KOPT-K1 (cell line): ENCODE results near the gene MEGF11.

Experiments
- H3K27ac ChIP-seq: fragments of 200-600 bp; sonication (generic); 2 replicates; pipeline ENCODE4 v1.5.1; 2016; ENCODE audit warnings: antibody characterized with exemption, mild to moderate bottlenecking, low read depth, low read length; ENCODE audit not compliant: poor library complexity, severe bottlenecking
- H3K36me3 ChIP-seq: fragments of 200-600 bp; sonication (generic); 2 replicates; pipeline ENCODE4 v1.5.1; 2017; ENCODE audit warnings: antibody characterized with exemption, mild to moderate bottlenecking, low read length, moderate library complexity; ENCODE audit not compliant: insufficient read depth
- H3K9me3 ChIP-seq: fragments of 200-600 bp; sonication (generic); 2 replicates; pipeline ENCODE4 v1.5.1; 2017; ENCODE audit warnings: antibody characterized with exemption, low read length, mild to moderate bottlenecking; ENCODE audit not compliant: insufficient read depth, poor library complexity, severe bottlenecking

MEGF11 gene

GRCh38 chr15:66066481-66066880, 187.1 kb downstream of the MEGF11 start:
- Histone ChIP-seq H3K27ac (no peak overlapping the region), H3K36me3 (no peaks in the 10 kb centered on the region), H3K9me3 (peaks cover 8% of the 10 kb centered on the region)

- peaks cover 8% of the 10 kb centered on the region for H3K9me3 ChIP-seq
- H3K36me3 ChIP-seq: no peaks in the 10 kb centered on the region
- H3K27ac ChIP-seq: no peak overlapping the region
Measured at GRCh38 chr15:66066005-66066404, 187.5 kb downstream of the MEGF11 start.

- peaks cover 8% of the 10 kb centered on the region for H3K9me3 ChIP-seq
- no peak overlapping the region for H3K27ac ChIP-seq
- H3K36me3 ChIP-seq: no peaks in the 10 kb centered on the region
Measured at GRCh38 chr15:66065325-66065724, 188.2 kb downstream of the MEGF11 start.

GRCh38 chr15:66063147-66063546, 190.4 kb downstream of the MEGF11 start:
- no peaks in the 10 kb centered on the region for H3K36me3 ChIP-seq
- H3K9me3 ChIP-seq: peaks cover 8% of the 10 kb centered on the region
- no peak overlapping the region for H3K27ac ChIP-seq

GRCh38 chr15:66057089-66057488, 196.5 kb downstream of the MEGF11 start:
- H3K36me3 ChIP-seq: no peaks in the 10 kb centered on the region
- no peak overlapping the region for H3K27ac ChIP-seq
- peaks cover 2% of the 10 kb centered on the region for H3K9me3 ChIP-seq

GRCh38 chr15:66053991-66054390, 199.6 kb downstream of the MEGF11 start:
- Histone ChIP-seq H3K9me3 (no peaks in the 10 kb centered on the region), H3K36me3 (no peaks in the 10 kb centered on the region), H3K27ac (no peak overlapping the region)

GRCh38 chr15:66051833-66052232, 201.7 kb downstream of the MEGF11 start:
- H3K36me3 ChIP-seq: no peaks in the 10 kb centered on the region
- no peak overlapping the region for H3K27ac ChIP-seq
- H3K9me3 ChIP-seq: no peaks in the 10 kb centered on the region

- H3K36me3 ChIP-seq: no peaks in the 10 kb centered on the region
- no peak overlapping the region for H3K27ac ChIP-seq
- no peaks in the 10 kb centered on the region for H3K9me3 ChIP-seq
Measured at GRCh38 chr15:66050264-66050663, 203.3 kb downstream of the MEGF11 start.

GRCh38 chr15:66049353-66049752, 204.2 kb downstream of the MEGF11 start:
- Histone ChIP-seq H3K9me3 (no peaks in the 10 kb centered on the region), H3K27ac (no peak overlapping the region), H3K36me3 (no peaks in the 10 kb centered on the region)

GRCh38 chr15:66047321-66048024, 206.1 kb downstream of the MEGF11 start:
- H3K9me3 ChIP-seq: no peaks in the 10 kb centered on the region
- no peak overlapping the region for H3K27ac ChIP-seq
- no peaks in the 10 kb centered on the region for H3K36me3 ChIP-seq

- Histone ChIP-seq H3K36me3 (no peaks in the 10 kb centered on the region), H3K9me3 (no peaks in the 10 kb centered on the region), H3K27ac (no peak overlapping the region)
Measured at GRCh38 chr15:66046751-66047150, 206.8 kb downstream of the MEGF11 start.

- Histone ChIP-seq H3K36me3 (no peaks in the 10 kb centered on the region), H3K9me3 (no peaks in the 10 kb centered on the region), H3K27ac (no peak overlapping the region)
Measured at GRCh38 chr15:66046326-66046725, 207.2 kb downstream of the MEGF11 start.

- Histone ChIP-seq H3K36me3 (no peaks in the 10 kb centered on the region), H3K27ac (no peak overlapping the region), H3K9me3 (no peaks in the 10 kb centered on the region)
Measured at GRCh38 chr15:66045542-66045941, 208.0 kb downstream of the MEGF11 start.

GRCh38 chr15:66044837-66045236, 208.7 kb downstream of the MEGF11 start:
- Histone ChIP-seq H3K36me3 (no peaks in the 10 kb centered on the region), H3K9me3 (no peaks in the 10 kb centered on the region), H3K27ac (no peak overlapping the region)

GRCh38 chr15:66043264-66043663, 210.3 kb downstream of the MEGF11 start:
- no peaks in the 10 kb centered on the region for H3K36me3 ChIP-seq
- H3K27ac ChIP-seq: no peak overlapping the region
- no peaks in the 10 kb centered on the region for H3K9me3 ChIP-seq

GRCh38 chr15:66042624-66043023, 210.9 kb downstream of the MEGF11 start:
- H3K27ac ChIP-seq: no peak overlapping the region
- no peaks in the 10 kb centered on the region for H3K9me3 ChIP-seq
- no peaks in the 10 kb centered on the region for H3K36me3 ChIP-seq
